Peyer's patch (tissue), 4 donors: ENCODE results near the gene CST9L.

ENCODE experiments used
- POLR2A ChIP-seq, 2 donors: fragments of 450-650 bp; IDR thresholded peaks; one replicate each; pipeline ENCODE4 v1.5.1; 2017; ENCODE audit warnings: antibody characterized with exemption in 2 of 2, mild to moderate bottlenecking in 2 of 2, moderate library complexity in 2 of 2
- TF ChIP-seq, protein P1 (sequence below), 6 experiments: fragments of 450-650 bp in 4 of 6; fragments of 200-600 bp in 2 of 6; sonication (generic) in 1 of 6; IDR thresholded peaks; one replicate each; pipeline ENCODE4 v1.5.1; 2017 to 2019; ENCODE audit warnings: antibody characterized with exemption in 6 of 6, mild to moderate bottlenecking in 3 of 6, moderate library complexity in 1 of 6

DNA sequence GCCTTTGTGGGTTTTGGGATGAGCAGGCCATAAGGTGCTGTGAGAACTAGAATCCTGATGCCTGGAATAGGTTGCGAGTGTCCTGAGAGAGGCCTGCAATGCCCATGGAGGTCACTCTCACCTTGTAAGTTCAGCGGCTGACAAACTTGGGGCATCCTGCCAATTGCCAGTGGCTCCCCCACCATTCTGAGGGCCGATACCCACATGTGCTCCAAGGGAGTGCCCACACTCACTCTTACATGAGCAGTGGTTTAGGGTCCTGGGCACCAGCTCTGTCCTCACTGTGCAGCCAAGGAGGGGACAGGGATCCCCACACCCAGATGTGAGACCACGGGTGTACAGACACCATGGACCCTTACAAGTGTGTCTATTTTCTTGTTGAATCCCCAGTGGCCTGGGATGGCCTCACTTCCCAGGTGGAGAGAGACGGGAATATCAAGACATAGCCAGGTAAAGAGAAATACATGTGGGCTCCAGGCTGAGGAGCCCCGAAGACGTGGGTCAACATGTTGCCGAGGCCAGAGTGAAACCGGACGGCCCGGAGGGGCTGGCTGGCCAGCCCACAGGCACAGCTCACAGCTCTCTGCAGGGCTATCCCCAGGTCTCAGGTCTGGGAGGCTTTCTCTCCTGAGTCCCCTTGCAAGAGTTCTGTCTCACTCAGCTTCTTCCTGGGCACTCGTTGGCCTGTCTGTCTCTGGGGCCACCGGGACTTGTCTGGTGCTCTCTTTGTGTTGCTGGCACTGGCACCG lies 39.4 kb upstream of the CST9L start:
- TF ChIP-seq, protein P1, sequence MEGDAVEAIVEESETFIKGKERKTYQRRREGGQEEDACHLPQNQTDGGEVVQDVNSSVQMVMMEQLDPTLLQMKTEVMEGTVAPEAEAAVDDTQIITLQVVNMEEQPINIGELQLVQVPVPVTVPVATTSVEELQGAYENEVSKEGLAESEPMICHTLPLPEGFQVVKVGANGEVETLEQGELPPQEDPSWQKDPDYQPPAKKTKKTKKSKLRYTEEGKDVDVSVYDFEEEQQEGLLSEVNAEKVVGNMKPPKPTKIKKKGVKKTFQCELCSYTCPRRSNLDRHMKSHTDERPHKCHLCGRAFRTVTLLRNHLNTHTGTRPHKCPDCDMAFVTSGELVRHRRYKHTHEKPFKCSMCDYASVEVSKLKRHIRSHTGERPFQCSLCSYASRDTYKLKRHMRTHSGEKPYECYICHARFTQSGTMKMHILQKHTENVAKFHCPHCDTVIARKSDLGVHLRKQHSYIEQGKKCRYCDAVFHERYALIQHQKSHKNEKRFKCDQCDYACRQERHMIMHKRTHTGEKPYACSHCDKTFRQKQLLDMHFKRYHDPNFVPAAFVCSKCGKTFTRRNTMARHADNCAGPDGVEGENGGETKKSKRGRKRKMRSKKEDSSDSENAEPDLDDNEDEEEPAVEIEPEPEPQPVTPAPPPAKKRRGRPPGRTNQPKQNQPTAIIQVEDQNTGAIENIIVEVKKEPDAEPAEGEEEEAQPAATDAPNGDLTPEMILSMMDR (IDR thresholded peaks at IDR 0.05) = no peak
- TF ChIP-seq POLR2A (IDR thresholded peaks at IDR 0.05) = no peak
